Middle frontal gyrus (tissue), 1 donor: Measurements from ENCODE around the gene CPLX1.
"Not testable (repeated sequence)": the region's sequence is repeated elsewhere in the genome, so short reads cannot be mapped to it uniquely, and the experiment has no call there.

Experiments
- DNase-seq: peaks from one replicate; pipeline ENCODE4 v3.0.0-alpha.2; 2015; ENCODE audit warnings: low spot score; ENCODE audit errors: extremely low spot score

CPLX1 gene

DNA sequence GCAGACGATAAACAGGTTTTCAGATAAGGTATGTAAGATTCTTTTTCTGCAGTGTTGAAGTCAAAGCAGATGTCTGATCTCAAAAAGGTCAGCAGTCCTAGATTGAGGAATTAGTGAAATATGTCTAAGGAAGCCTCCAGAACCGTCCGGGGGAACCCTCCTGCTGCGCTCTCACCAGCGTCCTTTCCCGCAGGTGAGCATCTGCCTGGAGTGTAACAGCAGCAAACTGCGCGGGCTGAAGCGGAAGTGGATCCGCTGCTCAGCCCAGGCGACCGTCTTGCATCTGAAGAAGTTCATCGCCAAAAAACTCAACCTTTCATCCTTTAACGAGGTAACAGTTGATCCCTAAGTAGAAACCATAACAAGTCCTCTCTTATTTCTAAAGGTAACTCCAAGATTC, 64.8 kb downstream of the CPLX1 start:
- no peak for DNase-seq

DNA sequence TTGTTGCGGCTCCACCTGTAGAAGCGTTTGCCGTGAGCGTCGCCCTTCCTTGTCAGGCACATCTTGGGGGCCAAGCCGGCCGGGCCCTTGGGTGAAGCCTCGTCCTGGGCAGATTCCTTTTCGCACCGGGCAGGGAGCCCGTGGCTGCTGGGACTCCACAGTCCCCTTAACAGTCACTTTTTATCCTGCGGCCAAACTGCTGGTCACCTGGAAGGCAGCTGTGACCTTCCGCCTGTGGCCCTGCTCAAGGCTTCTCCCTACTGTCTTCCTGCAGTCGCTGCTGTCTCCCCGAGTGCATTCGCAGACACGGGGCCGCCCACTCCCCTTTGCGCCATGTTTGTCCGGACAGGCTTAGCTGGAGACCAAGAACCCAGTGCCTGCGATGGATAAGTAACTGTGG, 65.3 kb downstream of the CPLX1 start:
- DNase-seq = no peak

DNA sequence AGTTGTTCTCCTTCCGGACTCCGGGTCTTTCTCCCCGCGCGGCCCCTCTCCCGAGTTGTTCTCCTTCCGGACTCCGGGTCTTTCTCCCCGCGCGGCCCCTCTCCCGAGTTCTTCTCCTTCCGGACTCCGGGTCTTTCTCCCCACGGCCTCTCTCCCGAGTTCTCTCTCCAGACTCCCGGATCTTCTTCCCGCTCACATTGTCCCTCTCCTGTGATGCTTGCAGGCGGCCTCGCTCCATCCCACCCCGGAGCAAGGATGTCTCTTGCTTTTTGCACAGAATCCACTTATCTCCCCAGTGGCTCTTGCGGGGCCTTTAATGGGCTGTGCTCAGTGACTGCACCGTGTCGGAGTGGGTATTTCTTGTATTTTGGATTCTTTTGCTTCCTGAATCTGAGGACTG, 66.1 kb downstream of the CPLX1 start:
- DNase-seq = not testable (repeated sequence)

DNA sequence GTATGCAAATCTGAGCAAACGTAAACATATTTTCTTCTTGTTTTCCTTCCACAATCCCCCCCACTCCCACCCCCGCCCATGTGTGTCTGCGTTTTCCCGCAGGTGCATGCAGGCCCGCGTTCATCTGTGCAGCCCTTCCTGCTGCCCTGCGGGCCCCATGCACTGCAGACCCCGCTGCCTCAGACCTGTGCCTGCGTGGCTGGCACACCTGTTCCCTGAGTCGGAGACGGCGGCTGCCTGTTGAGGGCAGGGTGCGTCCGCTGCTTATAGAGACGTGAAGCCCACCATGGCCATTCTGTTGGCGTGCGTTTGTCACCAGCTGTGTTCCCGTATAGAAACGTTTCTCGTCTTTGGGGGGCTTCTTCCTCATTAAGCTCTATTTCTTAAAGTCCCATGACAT, 68.8 kb downstream of the CPLX1 start:
- DNase-seq = no peak

DNA sequence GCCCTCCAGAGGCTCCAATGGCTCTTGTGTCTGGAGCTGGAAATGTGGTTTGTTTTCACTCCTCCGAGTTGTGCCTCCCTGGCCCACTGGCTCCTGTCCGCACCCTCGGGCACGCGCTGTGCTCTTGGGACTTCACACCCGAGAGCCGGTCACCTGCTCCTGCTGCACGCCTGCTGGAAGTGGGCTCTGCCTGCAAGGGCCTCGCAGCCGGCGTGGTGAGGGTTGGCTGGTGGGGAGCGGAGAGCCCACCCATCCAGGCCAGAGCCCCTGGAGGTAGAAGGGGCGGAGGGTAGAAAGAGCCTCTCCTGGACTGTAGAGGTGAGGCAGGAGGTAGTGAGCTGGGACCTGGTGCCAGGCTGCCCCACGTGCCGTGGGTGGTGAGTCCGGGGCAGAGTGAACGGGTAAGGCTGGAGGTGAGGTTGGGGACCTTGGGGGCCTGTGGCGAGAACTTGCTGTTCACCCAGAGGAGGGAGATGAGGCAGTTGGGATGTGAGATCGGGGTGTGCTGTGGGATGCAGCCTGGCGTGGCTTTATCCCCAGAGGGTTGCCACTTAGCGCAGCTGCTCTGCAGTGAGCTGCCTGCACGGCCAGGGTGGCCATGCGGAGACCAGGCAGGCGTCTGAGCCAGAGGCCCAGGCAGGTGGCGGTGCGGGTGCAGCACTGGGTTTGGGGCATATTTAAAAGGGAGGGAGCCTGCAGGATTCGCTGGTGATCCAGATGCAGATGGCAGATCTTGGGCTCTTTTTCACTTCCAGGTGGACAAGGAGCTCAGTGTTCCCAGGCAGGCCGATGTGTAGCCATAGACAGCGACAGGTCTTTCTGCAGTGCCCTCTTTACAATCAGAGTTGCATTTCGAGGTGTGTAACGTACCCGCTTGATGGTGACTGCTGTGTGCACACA, 71.5 kb downstream of the CPLX1 start:
- no peak for DNase-seq

DNA sequence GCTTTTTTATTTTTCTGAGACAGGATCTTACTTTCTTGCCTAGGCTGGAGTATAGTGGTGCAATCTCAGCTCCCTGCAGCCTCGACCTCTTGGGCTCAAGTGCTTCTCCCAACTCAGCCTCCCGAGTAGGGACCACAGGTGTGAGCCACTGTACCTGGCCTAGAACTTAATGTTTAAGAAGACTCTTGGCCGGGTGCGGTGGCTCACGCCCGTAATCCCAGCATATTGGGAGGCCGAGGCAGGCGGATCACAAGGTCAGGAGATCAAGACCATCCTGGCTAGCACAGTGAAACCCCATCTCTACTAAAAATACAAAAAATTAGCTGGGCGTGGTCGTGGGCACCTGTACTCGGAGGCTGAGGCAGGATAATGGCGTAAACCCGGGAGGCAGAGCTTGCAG, 72.7 kb downstream of the CPLX1 start:
- DNase-seq = not testable (repeated sequence)

DNA sequence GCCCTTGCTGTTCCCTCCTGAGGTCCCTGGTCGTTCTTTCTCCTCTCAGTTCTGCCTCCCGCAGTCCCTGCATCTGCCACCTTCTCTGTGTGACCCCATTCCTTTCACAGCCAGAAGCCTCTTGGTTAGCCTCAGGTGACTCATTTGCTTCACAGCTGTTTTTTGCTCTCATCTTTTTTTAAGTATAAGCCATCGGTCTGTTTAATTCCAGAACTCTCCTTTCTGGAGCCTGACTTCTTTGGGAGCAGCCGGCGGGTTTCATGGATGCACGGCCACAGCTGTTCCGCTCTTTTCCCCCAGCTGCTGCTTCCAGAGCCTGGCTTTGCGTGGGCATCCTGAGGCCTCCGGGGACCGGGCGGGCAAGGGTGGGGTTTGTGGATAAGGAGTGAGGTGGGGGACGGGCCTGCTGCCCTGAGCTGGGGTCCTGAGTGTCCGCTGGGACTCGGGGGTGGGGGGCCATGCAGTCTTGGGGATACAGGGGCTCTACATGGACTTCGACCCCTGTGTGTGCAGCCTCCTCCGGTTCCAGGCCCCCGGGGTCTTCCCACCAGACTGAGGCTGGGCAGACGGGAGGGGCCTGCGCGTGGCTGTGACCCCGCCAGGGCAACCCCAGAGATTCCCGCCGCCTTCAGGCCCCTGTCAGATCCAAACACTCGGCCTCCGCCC, 73.6 kb downstream of the CPLX1 start:
- DNase-seq = no peak

DNA sequence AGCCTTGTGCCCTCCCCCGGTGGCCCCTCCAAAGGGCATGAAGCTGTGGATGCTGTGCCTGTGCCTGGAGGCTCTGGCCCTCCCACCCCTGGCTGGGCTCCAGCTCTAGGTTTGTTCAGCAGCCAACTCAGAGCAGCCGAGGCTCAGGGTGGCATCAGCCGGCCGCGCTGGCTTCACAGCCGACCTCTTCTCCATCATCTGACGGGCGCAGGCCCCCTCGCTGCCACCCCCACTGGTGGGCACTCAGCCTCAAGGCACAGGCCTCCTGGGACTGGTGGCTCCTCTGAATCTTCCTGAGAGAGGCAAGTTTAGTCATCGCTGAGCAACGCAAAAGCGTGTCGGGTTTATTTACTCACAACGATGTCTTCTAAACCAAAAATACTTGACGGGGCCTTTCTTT, 74.3 kb downstream of the CPLX1 start:
- no peak for DNase-seq

DNA sequence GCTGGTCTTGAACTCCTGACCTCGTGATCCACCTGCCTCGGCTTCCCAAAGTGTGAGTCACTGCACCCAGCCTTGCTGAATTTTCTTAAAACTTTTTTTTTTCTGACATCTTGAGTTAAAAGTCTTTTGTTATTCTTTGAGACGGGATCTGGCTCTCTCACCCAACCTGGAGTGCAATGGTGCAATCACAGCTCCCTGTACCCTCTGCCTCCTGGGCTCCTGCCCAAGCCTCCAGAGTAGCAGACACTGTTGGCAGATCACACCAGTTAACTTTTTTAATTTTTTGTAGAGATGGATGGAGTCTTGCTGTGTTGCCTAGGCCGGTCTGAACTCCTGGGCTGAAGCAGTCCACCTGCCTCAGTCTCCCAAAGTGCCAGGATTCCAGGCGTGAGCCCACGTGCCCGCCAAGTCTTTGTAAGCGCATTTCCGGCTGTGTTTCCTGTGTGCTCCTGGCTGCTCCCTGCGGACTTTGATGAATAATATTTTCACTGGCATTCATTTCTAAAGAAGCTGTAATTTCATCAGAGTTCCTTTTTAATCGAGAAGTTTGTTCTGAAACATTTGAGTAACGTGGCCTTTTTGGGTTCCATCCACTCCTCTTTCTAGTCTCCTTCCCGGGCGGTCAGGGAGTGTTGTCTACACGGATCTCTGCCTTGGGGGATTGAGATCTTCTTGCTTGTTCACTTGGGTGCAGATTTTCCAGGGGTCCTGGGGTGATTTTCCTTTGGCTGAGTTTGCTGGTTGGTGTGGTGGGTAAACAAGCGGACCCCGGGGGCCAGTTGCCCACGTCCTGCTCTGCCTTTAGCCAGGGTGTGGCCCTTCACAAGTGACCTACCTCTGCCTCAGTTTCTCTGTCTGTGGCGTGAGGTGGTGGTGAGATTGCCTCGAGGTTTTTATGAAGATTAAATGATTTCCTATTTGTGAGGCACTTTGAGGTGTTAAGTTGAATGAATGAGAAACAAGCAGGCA, 75.9 kb downstream of the CPLX1 start:
- no peak for DNase-seq

DNA sequence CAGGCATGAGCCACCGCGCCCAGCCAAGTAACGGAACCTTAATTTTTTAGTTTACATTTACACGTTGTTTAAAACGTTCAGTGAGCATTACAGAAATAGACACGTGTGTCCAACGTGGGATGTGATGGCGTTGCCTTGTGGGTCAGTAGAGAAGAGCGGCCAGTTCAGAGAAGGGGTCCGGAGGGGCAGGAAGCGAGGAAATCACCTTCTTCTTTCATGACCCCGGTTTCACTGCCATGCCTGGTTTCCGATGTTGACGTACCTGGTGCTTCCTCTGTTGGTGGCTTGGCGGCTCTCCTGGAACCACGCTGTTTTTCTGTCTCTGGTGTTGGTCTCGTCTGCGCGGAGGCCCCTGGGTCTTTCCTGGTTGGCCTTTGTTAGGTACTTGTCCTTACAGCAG, 77.5 kb downstream of the CPLX1 start:
- no peak for DNase-seq

DNA sequence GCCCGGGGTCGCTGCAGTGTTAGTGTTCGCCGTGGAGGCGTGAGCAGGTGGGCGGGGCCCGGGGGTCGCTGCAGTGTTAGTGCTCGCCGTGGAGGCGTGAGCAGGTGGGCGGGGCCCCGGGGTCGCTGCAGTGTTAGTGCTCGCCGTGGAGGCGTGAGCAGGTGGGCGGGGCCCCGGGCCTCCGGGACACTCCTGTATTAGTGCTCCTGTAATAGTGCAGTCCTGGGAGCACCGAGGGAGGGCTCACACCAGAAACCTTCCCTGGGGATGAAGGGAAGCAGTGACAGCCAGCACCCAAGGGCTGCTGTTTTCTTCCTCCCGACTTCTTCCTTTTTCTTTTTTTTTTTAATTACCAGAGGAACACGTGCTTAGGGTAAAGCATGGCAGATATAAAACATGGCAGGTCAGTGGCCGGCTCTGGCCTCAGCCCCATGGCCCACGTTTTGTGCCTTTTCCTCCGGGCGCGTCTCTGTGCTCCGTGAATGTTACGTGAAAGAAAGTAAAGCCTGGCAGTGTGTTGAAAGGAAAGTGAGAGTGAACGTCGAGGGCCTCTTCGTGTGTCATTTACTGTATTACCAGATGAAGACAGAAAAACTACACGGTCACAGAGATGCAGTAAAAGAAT, 78.3 kb downstream of the CPLX1 start:
- no peak for DNase-seq

DNA sequence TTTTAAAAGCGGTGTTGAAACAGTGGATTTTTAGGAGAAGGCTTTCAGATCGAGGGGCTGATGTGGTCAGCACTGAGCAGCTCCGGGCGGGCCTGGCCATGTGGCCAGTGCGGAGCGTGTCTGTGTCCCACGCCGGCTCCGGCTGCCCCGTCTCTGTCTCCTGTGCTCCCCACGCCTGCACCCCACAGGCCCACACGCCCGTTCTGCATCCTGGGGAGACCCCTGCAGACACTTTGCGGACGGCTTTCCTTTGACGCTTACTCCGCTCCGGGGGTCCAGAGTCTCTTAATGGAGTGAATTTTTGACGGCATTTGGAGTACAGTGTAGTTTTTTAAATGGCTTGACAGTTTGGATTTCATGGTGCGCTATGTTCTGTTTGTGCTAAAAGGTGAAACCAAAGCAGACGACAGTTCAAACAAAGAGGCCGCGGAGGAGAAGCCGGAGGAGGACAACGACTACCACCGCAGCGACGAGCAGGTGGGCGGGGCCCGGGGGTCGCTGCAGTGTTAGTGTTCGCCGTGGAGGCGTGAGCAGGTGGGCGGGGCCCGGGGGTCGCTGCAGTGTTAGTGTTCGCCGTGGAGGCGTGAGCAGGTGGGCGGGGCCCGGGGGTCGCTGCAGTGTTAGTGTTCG, 81.6 kb downstream of the CPLX1 start:
- DNase-seq = no peak

DNA sequence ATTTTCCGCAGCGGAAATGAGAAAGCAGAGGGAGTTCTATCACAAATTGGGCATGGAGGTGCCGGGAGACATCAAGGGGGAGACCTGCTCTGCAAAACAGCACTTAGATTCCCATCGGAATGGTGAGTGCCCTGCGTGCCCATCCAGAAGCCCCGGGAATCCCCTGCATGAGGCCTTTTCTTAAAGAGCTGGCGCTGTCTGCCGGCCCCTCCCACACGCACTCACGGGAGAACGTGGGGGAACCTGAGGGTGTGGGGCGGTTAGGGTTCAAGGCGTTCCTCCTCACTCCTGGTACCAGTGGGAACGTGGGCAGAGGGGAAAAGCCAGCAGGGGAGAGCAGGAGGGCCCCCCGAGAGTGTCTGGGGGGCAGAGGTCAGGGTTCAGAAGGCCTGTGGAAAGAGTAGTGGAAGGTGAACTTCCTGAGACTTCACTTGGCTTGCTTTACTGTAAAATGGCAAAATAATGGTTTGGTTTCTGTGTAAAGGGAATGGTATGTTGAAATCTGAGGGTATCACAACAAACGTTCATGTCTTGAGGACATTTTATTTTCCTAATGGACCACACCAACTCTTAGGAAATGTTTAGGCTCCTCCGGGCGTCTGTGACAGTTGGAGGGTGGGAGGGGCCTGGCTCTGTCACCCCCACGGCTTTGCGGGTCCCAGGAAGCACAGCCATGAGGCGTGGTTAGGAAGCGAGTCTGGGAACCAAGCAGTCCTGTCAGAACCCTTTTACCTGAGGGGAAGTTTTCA, 82.3 kb downstream of the CPLX1 start:
- DNase-seq = no peak

DNA sequence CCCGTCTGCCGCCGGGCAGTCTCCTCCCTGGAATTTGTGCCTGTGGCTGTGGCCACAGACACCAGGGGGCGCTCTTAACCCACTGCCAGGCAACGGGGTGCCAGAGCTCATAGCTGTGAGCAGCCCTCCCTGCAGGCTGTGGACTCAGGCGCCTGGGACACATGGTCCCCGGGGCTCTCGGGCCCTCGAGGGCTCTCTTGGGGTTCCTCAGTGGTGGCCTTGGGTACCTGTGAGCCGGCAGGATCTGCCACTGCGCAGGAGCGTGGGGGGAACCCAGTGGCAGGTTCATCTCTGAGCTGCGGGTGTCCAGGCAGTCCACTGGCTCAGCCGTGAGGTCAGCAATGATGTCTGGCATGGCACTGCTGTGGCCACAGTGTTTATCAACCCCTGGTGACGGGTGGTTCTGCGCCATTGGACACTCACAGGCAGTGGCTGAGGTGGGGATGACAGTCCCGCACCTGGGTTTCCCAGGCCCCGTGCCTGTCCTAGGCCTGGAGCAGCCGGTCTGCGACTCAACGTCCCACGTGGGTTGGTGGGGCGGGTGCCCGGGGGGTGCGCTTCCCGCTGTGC, 83.1 kb downstream of the CPLX1 start:
- no peak for DNase-seq

DNA sequence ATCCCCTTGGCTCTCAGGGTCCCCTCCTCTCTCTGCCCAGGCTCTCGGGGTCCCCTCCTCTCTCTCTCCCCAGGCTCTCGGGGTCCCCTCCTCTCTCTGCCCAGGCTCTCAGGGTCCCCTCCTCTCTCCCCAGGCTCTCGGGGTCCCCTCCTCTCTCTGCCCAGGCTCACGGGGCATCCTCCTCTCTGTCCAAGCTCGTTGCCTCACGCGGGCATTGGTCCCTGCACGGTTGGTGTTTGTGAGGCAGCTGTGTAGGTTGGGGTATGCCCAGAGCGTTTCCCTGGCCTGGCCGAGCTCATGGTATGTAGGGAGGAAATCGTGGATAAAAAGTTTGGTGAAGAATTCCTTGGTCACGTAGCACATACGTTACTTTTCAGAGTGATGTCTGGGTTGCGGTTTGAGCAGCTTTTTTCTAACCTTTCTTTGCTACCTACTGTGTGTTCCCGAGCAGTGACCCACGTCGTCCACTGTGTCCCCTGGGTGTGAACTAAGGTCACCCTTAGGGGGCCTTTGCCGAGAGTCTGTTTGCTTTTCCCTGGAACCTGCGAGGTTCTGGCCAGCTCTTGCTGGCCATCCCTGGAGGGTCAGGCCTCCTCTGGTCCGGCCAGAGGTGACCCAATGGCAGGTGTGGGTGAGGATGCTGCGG, 83.7 kb downstream of the CPLX1 start:
- no peak for DNase-seq

DNA sequence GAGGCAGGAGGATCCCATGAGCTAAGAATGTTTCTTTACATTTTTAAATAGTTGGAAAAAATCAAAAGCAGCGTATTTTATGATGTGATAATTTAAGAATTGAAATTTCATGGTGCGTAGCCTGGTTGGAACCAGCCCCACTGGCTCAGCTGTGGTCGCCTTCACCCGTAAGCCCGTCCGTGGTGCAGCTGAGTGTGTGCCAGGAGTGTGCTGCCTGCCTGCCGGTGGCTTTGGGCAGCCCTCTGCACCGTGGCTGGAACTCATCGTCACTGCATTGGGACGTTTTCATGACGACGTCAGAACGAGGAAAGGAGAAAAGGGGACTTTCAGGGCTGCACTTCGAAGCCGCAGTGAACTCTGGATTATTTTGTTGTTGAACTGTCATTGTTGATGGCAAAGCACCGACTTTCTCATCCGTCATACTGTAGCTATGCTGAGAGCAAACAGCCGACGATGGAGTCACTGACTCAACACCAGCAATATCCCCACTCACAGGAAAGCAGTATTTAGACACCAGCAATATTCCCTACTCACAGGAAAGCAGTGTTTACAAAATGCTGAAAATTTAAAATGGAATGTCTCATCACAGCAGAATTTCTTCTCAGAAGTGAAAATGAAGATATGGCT, 85.2 kb downstream of the CPLX1 start:
- no peak for DNase-seq

DNA sequence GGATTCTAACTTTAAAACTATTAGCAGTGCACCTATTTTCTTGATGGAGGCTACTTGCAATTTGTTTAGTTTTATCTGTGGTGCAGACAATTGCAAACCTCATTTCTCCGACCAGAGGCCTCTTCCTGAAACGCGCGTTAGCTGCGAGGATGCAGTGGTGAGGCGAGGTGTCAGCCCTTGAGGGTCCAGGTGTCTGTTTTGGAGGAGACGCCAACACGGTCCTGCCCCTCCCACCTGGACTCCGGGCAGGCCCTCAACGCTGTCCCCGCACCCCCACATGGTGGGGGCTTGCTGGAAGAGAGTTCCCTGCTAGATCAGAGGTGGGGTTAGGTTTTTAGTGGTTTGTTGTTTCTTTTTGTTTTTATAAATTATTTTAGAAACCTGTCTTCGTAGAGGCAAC, 85.9 kb downstream of the CPLX1 start:
- DNase-seq = no peak

DNA sequence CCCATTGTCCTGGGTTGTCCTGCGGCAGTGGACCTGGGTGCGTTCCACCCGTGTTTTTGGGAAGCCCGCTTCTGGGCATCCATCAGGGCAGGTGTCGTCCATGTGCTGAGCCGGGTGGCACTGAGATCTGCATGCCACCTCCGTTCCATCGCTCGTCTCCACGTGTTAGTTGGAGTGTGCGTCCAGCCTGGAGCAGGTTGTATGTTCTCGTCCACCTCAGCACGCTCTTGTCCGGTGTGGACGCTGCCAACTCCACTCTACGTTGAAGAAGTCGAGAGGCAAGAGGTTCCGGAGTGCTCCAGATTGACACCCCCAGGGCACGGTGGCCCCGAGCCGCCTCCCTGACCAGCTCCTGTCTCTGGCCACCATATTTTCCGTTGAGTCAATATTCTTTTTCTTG, 86.4 kb downstream of the CPLX1 start:
- DNase-seq = no peak

DNA sequence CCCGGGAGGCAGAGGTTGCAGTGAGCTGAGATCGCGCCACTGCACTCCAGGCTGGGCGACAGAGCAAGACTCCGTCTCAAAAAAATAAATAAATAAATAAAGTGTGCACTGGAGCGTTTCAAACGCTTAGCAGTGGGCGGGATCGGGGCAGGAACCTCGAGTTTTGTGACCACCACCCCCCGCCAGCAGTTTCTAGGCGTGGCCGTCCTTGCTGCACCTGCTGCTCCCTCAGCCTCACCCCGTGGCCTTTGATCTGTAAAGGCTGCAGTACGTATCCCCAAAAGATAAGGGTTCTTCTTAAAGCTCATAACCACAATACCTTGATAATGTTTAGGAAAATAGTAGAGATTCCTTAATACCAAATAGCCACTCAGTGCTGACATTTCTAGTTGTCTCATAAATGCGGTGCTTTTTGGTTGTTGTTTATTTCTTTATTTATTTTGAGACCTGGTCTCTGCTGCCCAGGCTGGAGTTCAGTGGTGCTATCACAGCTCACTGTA, 87.1 kb downstream of the CPLX1 start:
- DNase-seq = no peak
